ENCODE data around the gene HOXA10.

GRCh38 chr7:27165089-27165995, 8.8 kb downstream of the HOXA10 start, which contains the start of gene HOXA9:
- TF ChIP-seq CTCF (IDR thresholded peaks at IDR 0.05; ENCODE audit: poor library complexity) (no peak), EZH2 (IDR thresholded peaks at IDR 0.05; ENCODE audit: borderline replicate concordance) (peak; percentile 84)
